Embryonic facial prominence (tissue), 1 donor: ENCODE measurements around the gene OR56A4.
"Not testable (repeated sequence)": the region's sequence is repeated elsewhere in the genome, so short reads cannot be mapped to it uniquely, and the experiment has no call there.

Experiments used
- DNase-seq: peaks from one replicate; pipeline ENCODE4 v3.0.0-alpha.2; 2016; ENCODE audit errors: extremely low spot score

Gene OR56A4

GRCh38 chr11:5960704-5961320 lies 45.9 kb downstream of the OR56A4 start:
- DNase-seq: not testable (repeated sequence)

DNA sequence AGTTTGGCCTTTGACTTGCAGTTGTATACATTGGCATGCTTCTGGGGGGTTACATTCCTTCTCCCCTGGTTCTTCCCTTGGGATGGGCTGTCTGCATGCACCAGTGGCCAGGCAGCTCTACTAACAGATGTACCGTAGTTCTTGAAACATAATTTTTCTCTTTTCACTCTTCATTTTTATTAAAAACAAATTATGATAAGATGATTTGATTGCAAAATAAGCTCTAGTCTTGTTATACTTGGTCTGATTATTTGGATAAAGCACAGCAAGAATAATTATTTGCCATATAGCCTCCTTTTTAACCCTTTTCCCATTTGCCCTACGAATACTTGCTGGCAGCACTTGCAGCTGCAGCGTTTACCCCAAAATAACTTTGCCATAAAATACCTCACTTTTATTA lies 51.2 kb downstream of the OR56A4 start:
- DNase-seq: no peak
